Ovary (tissue), 3 donors: Measurements from ENCODE around the gene FBXW2.

Experiments used
- CTCF ChIP-seq, 3 donors: fragments of 450-650 bp in 2 of 3; fragments of 200-600 bp in 1 of 3; IDR thresholded peaks; one replicate each; pipeline versions ENCODE4 v1.5.1 to v1.8.0; 2016 to 2022; ENCODE audit warnings: antibody characterized with exemption in 3 of 3, mild to moderate bottlenecking in 1 of 3
- EP300 ChIP-seq: sonication (generic); formaldehyde crosslinking; IDR thresholded peaks from one replicate; pipeline ENCODE4 v1.6.1; 2017; ENCODE audit warnings: antibody characterized with exemption
- donor health status: DM: no; HTN: no; CAD: no.

DNA sequence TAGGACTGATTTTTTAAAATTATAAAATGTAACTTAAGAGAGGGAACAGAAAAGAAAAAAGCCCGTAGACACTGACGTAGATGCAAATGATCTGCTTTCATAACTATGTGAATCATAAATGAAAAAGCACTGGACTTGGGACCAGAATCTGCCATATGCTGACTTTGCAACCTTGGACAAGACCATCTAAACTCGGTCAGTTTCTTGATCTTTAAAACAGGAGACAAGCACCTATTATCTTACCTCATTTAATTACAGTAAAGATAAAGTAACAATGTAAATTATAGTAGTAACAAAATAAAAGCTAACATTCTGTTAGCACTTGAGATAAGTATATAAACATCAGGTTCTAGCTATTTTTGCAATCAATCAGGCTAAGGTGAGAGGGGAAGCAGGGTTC lies 20.0 kb downstream of the FBXW2 start:
- TF ChIP-seq EP300 (no peak), CTCF (IDR thresholded peaks at IDR 0.05) (no peak)
